HCT116 (cell line): ENCODE measurements around the gene PDGFD. TPM values are rescaled to one million over a fixed set of nuclear protein-coding genes. Genes with fewer than 3 reads are reported as not detected.

Experiments
- ATAC-seq: fragments of 200-7000 bp; cut with Tn5 transposase; 2 replicates; pipeline ENCODE4 v1.9.1; 2020; ENCODE audit warnings: mild to moderate bottlenecking, moderate library complexity
- BruUV-seq: library from RNA; stranded (reverse); fragments of 400-500 nt; replicated peaks from 2 replicates; lab custom pipeline; 2021; lab: Mats Ljungman, UMichigan
- CTCF ChIA-PET: fragments of 300-600 bp; sonication (Branson Sonifier 250); formaldehyde crosslinking; loops from one replicate; lab custom pipeline; 2021; ENCODE audit warnings: antibody characterized with exemption; lab: Charles Lee
- POLR2A ChIA-PET: fragments of 300-600, 350-600 bp; sonication (Branson Sonifier 250); formaldehyde crosslinking; loops from one replicate; lab custom pipeline; 2021; ENCODE audit warnings: antibody characterized with exemption; lab: Charles Lee
- RAD21 ChIA-PET, 2 experiments: fragments of 300-600 bp; sonication (Branson Sonifier 250); formaldehyde crosslinking; loops; one replicate each; lab custom pipeline; 2023; ENCODE audit warnings: low total read pairs in 2 of 2; ENCODE audit not compliant: uncharacterized antibody in 2 of 2, unreplicated experiment in 2 of 2, low non-redundant PET in 1 of 2; lab: Charles Lee
- DNase-seq: peaks from one replicate; pipeline ENCODE4 v3.0.0-alpha.2; 2010; ENCODE audit warnings: low read depth, low spot score
- H2AFZ ChIP-seq: fragments of 200-600 bp; shearing (Covaris generic), sonication (generic); 2 replicates; pipeline ENCODE4 v1.6.1; 2017; ENCODE audit warnings: low read depth, mixed run types, mixed read lengths, antibody characterized with exemption, low read length; ENCODE audit not compliant: poor library complexity, severe bottlenecking
- H3K27ac ChIP-seq: 2 replicates; pipeline ENCODE4 v1.5.1; 2012; ENCODE audit warnings: low read depth, low read length
- H3K27me3 ChIP-seq: fragments of 200-600 bp; sonication (generic); 2 replicates; pipeline ENCODE4 v1.6.1; 2016; ENCODE audit warnings: mixed run types, low read length, mixed read lengths; ENCODE audit not compliant: insufficient read depth
- H3K36me3 ChIP-seq, 2 experiments: fragments of 200-500 bp in 1 of 2; fragments of 200-600 bp in 1 of 2; sonication (Bioruptor generic) in 1 of 2; sonication (generic) in 1 of 2; 2 replicates each; pipeline versions ENCODE4 v1.5.1 to v1.6.1; 2014 to 2016; ENCODE audit warnings: low read length in 2 of 2, inconsistent platforms in 1 of 2, mixed read lengths in 1 of 2, mixed run types in 1 of 2; ENCODE audit not compliant: insufficient read depth in 2 of 2, control insufficient read depth in 1 of 2
- H3K4me1 ChIP-seq, 2 experiments: fragments of 200-600 bp in 1 of 2; sonication (generic) in 1 of 2; 2 replicates each; pipeline versions ENCODE4 v1.5.1 to v1.6.1; 2012 to 2017; ENCODE audit warnings: low read length in 2 of 2, inconsistent platforms in 1 of 2, mild to moderate bottlenecking in 1 of 2, mixed read lengths in 1 of 2, mixed run types in 1 of 2, moderate library complexity in 1 of 2; ENCODE audit not compliant: insufficient read depth in 2 of 2, control insufficient read depth in 1 of 2
- H3K4me2 ChIP-seq: fragments of 200-600 bp; sonication (generic); 2 replicates; pipeline ENCODE4 v1.6.1; 2017; ENCODE audit warnings: mixed run types, low read length, mixed read lengths
- H3K4me3 ChIP-seq, 2 experiments: fragments of 200-600 bp in 1 of 2; sonication (generic) in 1 of 2; replicated peaks in 1 of 2; 2 replicates each; pipeline ENCODE4 v1.5.1; 2011 to 2016; ENCODE audit warnings: low read length in 2 of 2, control low read depth in 1 of 2, low read depth in 1 of 2, mild to moderate bottlenecking in 1 of 2, mixed read lengths in 1 of 2, mixed run types in 1 of 2
- H3K79me2 ChIP-seq: fragments of 200-600 bp; sonication (generic); 2 replicates; pipeline ENCODE4 v1.6.1; 2017; ENCODE audit warnings: mild to moderate bottlenecking, mixed run types, low read length, moderate library complexity, mixed read lengths; ENCODE audit not compliant: insufficient read depth
- H3K9ac ChIP-seq: fragments of 200-600 bp; sonication (generic); 2 replicates; pipeline ENCODE4 v1.6.1; 2016; ENCODE audit warnings: low read length, mixed read lengths
- H3K9me2 ChIP-seq: fragments of 200-600 bp; sonication (generic), shearing (Covaris generic); 2 replicates; pipeline ENCODE4 v1.6.1; 2017; ENCODE audit warnings: mixed run types, mild to moderate bottlenecking, moderate library complexity; ENCODE audit not compliant: insufficient read depth
- H3K9me3 ChIP-seq, 2 experiments: fragments of 200-500 bp in 1 of 2; fragments of 200-600 bp in 1 of 2; sonication (Bioruptor generic) in 1 of 2; sonication (generic) in 1 of 2; 2 replicates each; pipeline ENCODE4 v1.6.1; 2014 to 2017; ENCODE audit warnings: low read length in 2 of 2, mixed read lengths in 2 of 2, inconsistent platforms in 1 of 2, low read depth in 1 of 2, mild to moderate bottlenecking in 1 of 2, mixed run types in 1 of 2, moderate library complexity in 1 of 2; ENCODE audit not compliant: control insufficient read depth in 1 of 2, insufficient read depth in 1 of 2
- H4K20me1 ChIP-seq: fragments of 200-600 bp; sonication (generic), shearing (Covaris generic); 2 replicates; pipeline ENCODE4 v1.6.1; 2017; ENCODE audit warnings: mixed run types, mild to moderate bottlenecking, moderate library complexity; ENCODE audit not compliant: insufficient read depth
- CBX3 ChIP-seq: IDR thresholded peaks from 2 replicates; pipeline ENCODE4 v1.6.1; 2012; ENCODE audit warnings: low read depth
- CEBPB ChIP-seq: IDR thresholded peaks from 2 replicates; pipeline ENCODE4 v1.6.1; 2012; ENCODE audit warnings: low read depth
- CTCF ChIP-seq, 3 experiments: fragments of 200-600 bp in 1 of 3; sonication (generic) in 1 of 3; IDR thresholded peaks in 2 of 3; conservative IDR thresholded peaks in 1 of 3; 2 replicates each; pipeline ENCODE4 v1.5.1; 2012 to 2017; ENCODE audit warnings: low read depth in 2 of 3, low read length in 2 of 3, antibody characterized with exemption in 1 of 3, borderline replicate concordance in 1 of 3, control low read depth in 1 of 3, mild to moderate bottlenecking in 1 of 3, mixed read lengths in 1 of 3, mixed run types in 1 of 3, moderate library complexity in 1 of 3; ENCODE audit not compliant: insufficient read depth in 1 of 3
- EGR1 ChIP-seq: IDR thresholded peaks from 2 replicates; pipeline ENCODE4 v1.6.1; 2012; ENCODE audit warnings: low read depth
- ELF1 ChIP-seq: IDR thresholded peaks from 2 replicates; pipeline ENCODE4 v1.6.1; 2012; ENCODE audit warnings: low read depth, borderline replicate concordance
- EZH2 ChIP-seq: fragments of 200-600 bp; sonication (generic); IDR thresholded peaks from 2 replicates; pipeline ENCODE4 v1.6.1; 2017; ENCODE audit warnings: antibody characterized with exemption, mixed run types
- EZH2phosphoT487 ChIP-seq: fragments of 200-600 bp; IDR thresholded peaks from 2 replicates; pipeline ENCODE4 v1.6.1; 2018; ENCODE audit warnings: antibody characterized with exemption, borderline replicate concordance
- FOSL1 ChIP-seq: IDR thresholded peaks from 2 replicates; pipeline ENCODE4 v1.6.1; 2012; ENCODE audit warnings: low read depth
- RAD21 ChIP-seq: IDR thresholded peaks from 2 replicates; pipeline ENCODE4 v1.6.1; 2012; ENCODE audit warnings: low read depth, mild to moderate bottlenecking
- SIN3A ChIP-seq: IDR thresholded peaks from 2 replicates; pipeline ENCODE4 v1.6.1; 2012; ENCODE audit warnings: low read depth
- SP1 ChIP-seq: IDR thresholded peaks from 2 replicates; pipeline ENCODE4 v1.6.1; 2012; ENCODE audit warnings: low read depth
- YY1 ChIP-seq: IDR thresholded peaks from 2 replicates; pipeline ENCODE4 v1.6.1; 2011; ENCODE audit warnings: low read length, low read depth, moderate library complexity, mild to moderate bottlenecking; ENCODE audit not compliant: insufficient replicate concordance; ENCODE audit errors: extremely low read depth
- intact Hi-C: fragments of 100-400 bp; cut with micrococcal nuclease; formaldehyde crosslinking; loops from 2 replicates; pipeline ENCODE4 v1.10.0; 2022
- total RNA-seq: library from RNA; stranded (reverse); gene quantifications from one replicate; pipeline ENCODE4 v1.2.1, GENCODE V29; 2021; ENCODE audit not compliant: unreplicated experiment
- TF ChIP-seq, protein P1 (sequence below): IDR thresholded peaks from 2 replicates; pipeline ENCODE4 v1.6.1; 2011; ENCODE audit warnings: mild to moderate bottlenecking, low read length, moderate library complexity; ENCODE audit not compliant: insufficient replicate concordance; ENCODE audit errors: extremely low read depth
- TF ChIP-seq, protein P2 (sequence below): IDR thresholded peaks from 2 replicates; pipeline ENCODE4 v1.6.1; 2012

PDGFD gene
- total RNA-seq, 1 experiment from 2014 or later, result 0.34 TPM

GRCh38 chr11:104092744-104093143 lies 71.2 kb downstream of the PDGFD start:
- no TSS peak for BruUV-seq
- ChIA-PET RAD21 (no interaction called here), POLR2A (no interaction called here), CTCF (no interaction called here)
- Histone ChIP-seq H3K9me3 (no peaks in the 10 kb centered on the region), H4K20me1 (no peaks in the 10 kb centered on the region), H2AFZ (no peak overlapping the region), H3K9me2 (no peaks in the 10 kb centered on the region), H3K36me3 (no peaks in the 10 kb centered on the region), H3K9ac (no peak overlapping the region), H3K27ac (no peak overlapping the region), H3K4me3 (no peak overlapping the region), H3K79me2 (no peaks in the 10 kb centered on the region), H3K27me3 (no peaks in the 10 kb centered on the region), H3K4me2 (no peak overlapping the region), H3K4me1 (no peaks in the 10 kb centered on the region)
- no peak for TF ChIP-seq EZH2phosphoT487
- TF ChIP-seq, protein P1, sequence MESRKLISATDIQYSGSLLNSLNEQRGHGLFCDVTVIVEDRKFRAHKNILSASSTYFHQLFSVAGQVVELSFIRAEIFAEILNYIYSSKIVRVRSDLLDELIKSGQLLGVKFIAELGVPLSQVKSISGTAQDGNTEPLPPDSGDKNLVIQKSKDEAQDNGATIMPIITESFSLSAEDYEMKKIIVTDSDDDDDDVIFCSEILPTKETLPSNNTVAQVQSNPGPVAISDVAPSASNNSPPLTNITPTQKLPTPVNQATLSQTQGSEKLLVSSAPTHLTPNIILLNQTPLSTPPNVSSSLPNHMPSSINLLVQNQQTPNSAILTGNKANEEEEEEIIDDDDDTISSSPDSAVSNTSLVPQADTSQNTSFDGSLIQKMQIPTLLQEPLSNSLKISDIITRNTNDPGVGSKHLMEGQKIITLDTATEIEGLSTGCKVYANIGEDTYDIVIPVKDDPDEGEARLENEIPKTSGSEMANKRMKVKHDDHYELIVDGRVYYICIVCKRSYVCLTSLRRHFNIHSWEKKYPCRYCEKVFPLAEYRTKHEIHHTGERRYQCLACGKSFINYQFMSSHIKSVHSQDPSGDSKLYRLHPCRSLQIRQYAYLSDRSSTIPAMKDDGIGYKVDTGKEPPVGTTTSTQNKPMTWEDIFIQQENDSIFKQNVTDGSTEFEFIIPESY, result no peak
- no peak for TF ChIP-seq CTCF (IDR thresholded peaks at IDR 0.05 in 2 of 3, conservative IDR thresholded peaks at IDR 0.05 in 1 of 3; ENCODE audit: borderline replicate concordance in 1 of 3, insufficient read depth in 1 of 3, low read depth in 2 of 3, low read length in 2 of 3)
- no peak for TF ChIP-seq EGR1
- TF ChIP-seq FOSL1, result no peak
- TF ChIP-seq CBX3, result no peak
- no peak for TF ChIP-seq CEBPB
- no peak for TF ChIP-seq YY1
- no peak for TF ChIP-seq SP1
- no peak for TF ChIP-seq RAD21
- TF ChIP-seq SIN3A, result no peak
- no peak for TF ChIP-seq EZH2
- TF ChIP-seq, protein P2, sequence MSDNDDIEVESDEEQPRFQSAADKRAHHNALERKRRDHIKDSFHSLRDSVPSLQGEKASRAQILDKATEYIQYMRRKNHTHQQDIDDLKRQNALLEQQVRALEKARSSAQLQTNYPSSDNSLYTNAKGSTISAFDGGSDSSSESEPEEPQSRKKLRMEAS, result no peak
- no peak for TF ChIP-seq ELF1
- DNase-seq (no peak), ATAC-seq (no peak)
- intact Hi-C loops, result no loop called here
